SK-N-SH (cell line): ENCODE measurements around the gene ARHGAP36.

ENCODE experiments used
- ELF1 ChIP-seq: IDR thresholded peaks from 2 replicates; pipeline ENCODE4 v1.4.0; 2012
- EP300 ChIP-seq, 2 experiments: IDR thresholded peaks; 2 replicates each; pipeline versions ENCODE4 v1.4.0 to v1.6.1; 2012; ENCODE audit warnings: borderline replicate concordance in 1 of 2, low read depth in 1 of 2, low read length in 1 of 2
- MXI1 ChIP-seq: IDR thresholded peaks from 2 replicates; pipeline ENCODE4 v1.6.1; 2012; ENCODE audit warnings: mild to moderate bottlenecking, low read depth, low read length, improper control_type of control experiment
- RAD21 ChIP-seq: IDR thresholded peaks from 2 replicates; pipeline ENCODE4 v1.6.1; 2012; ENCODE audit warnings: mild to moderate bottlenecking, low read length
- REST ChIP-seq: IDR thresholded peaks from 2 replicates; pipeline ENCODE4 v1.6.1; 2012; ENCODE audit warnings: mild to moderate bottlenecking, low read depth, low read length, moderate library complexity
- RFX5 ChIP-seq: IDR thresholded peaks from 2 replicates; pipeline ENCODE4 v1.6.1; 2012; ENCODE audit warnings: mild to moderate bottlenecking, improper control_type of control experiment, low read length
- RXRA ChIP-seq: IDR thresholded peaks from 2 replicates; pipeline ENCODE4 v1.4.0; 2012; ENCODE audit warnings: low read depth, mild to moderate bottlenecking, borderline replicate concordance
- SMC3 ChIP-seq: IDR thresholded peaks from 2 replicates; pipeline ENCODE4 v1.6.1; 2012; ENCODE audit warnings: low read depth, low read length, improper control_type of control experiment
- TAF1 ChIP-seq: IDR thresholded peaks from 2 replicates; pipeline ENCODE4 v1.6.1; 2012; ENCODE audit warnings: low read depth, mild to moderate bottlenecking, low read length, moderate library complexity, borderline replicate concordance
- TF ChIP-seq, protein P1 (sequence below): fragments of 200-600 bp; sonication (generic); IDR thresholded peaks from 2 replicates; pipeline ENCODE4 v1.6.1; 2017; ENCODE audit warnings: antibody characterized with exemption, mild to moderate bottlenecking, moderate library complexity

GRCh38 chrX:131061306-131061705 is 3.2 kb downstream of the ARHGAP36 start:
- TF ChIP-seq, protein P1, sequence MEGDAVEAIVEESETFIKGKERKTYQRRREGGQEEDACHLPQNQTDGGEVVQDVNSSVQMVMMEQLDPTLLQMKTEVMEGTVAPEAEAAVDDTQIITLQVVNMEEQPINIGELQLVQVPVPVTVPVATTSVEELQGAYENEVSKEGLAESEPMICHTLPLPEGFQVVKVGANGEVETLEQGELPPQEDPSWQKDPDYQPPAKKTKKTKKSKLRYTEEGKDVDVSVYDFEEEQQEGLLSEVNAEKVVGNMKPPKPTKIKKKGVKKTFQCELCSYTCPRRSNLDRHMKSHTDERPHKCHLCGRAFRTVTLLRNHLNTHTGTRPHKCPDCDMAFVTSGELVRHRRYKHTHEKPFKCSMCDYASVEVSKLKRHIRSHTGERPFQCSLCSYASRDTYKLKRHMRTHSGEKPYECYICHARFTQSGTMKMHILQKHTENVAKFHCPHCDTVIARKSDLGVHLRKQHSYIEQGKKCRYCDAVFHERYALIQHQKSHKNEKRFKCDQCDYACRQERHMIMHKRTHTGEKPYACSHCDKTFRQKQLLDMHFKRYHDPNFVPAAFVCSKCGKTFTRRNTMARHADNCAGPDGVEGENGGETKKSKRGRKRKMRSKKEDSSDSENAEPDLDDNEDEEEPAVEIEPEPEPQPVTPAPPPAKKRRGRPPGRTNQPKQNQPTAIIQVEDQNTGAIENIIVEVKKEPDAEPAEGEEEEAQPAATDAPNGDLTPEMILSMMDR, result no peak
- TF ChIP-seq REST (no peak), EP300 (IDR thresholded peaks at IDR 0.05; ENCODE audit: borderline replicate concordance in 1 of 2, low read depth in 1 of 2, low read length in 1 of 2) (no peak), ELF1 (no peak), RAD21 (no peak), TAF1 (no peak), RFX5 (no peak), MXI1 (no peak), SMC3 (no peak), RXRA (no peak)
